ENCODE data around the gene NOSIP. TPM values are rescaled to one million over a fixed set of nuclear protein-coding genes. Genes with fewer than 3 reads are reported as not detected.
A peak's percentile ranks its signal among the peaks of the same experiment; 100 is the strongest.

Gene NOSIP
- total RNA-seq, 2 experiments from 2014 or later: 75.6 to 79.4 TPM

DNA sequence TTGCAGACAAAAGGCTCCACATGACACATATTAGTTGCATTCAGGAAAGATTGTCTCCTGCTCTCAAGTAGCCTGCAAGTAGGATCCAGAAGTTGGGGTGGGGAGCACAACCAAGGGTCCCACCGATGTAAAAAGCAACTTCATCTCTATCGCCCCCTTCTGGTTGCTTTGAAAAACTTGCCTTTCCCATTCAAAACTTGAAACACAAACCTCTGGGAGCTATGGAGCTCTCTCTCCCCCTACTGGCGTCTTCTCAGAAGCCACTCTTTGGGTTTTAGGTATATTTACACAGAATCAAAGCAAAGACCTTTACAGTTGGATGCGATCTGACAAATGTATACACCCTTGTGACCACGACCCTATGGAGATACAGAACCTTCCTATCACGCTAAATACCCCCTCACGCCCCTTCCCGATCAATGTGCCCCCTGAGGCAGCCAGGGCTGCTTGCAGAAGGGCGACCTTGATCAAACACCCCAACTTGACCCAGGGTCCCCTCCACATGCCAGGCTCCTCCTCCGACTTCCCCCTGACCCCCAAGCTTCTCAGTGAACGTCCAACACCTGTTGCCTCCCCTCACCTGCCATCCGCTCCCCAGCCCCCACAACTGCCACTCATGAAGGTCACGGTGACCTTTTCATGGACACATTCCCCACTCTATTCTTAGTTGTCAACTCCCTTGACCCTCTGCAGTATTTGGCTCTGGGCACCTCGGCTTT is 10.1 kb downstream of the NOSIP start:
- peak; percentile 66 for ATAC-seq
- TF ChIP-seq CTCF (IDR thresholded peaks at IDR 0.05): peak; percentile 100
- ChIA-PET CTCF (interaction anchor here (0.6 to 9.1 kb wide), 30 partner anchors 10 to 332 kb away, joined by 3 to 185 read pairs (median 5); partner anchors contain the start of genes FCGRT, NOSIP, PRRG2 and RCN3), POLR2A (interaction anchor here (0.6 to 4.3 kb wide), 11 partner anchors 9 to 284 kb away, joined by 3 to 47 read pairs (median 4); partner anchors contain the start of genes NOSIP and PRRG2)
- intact Hi-C loops (cut with micrococcal nuclease): loop anchor here (2.0 kb wide), 1 partner anchor 67 kb away; no protein-coding TSS in a partner anchor
- Mint-ChIP-seq H3K9me3 (no peaks in the 10 kb centered on the region), H3K36me3 (ENCODE audit: low read depth) (peaks cover 13% of the 10 kb centered on the region), H3K4me3 (no peak overlapping the region), H3K4me1 (ENCODE audit: low read depth) (peaks cover 43% of the 10 kb centered on the region), H3K27ac (peak overlapping the region; percentile 67), H3K27me3 (no peaks in the 10 kb centered on the region)
- peak; percentile 88 for DNase-seq

- H3K27ac Mint-ChIP-seq: peak overlapping the region; percentile 81
- H3K27me3 Mint-ChIP-seq: no peaks in the 10 kb centered on the region
- intact Hi-C loops (cut with micrococcal nuclease): loop anchor here (2.0 kb wide), 1 partner anchor 13 kb away; no protein-coding TSS in a partner anchor
- H3K36me3 Mint-ChIP-seq (ENCODE audit: low read depth): peaks cover 18% of the 10 kb centered on the region
- H3K4me1 Mint-ChIP-seq (ENCODE audit: low read depth): peaks cover 56% of the 10 kb centered on the region
- no peaks in the 10 kb centered on the region for H3K9me3 Mint-ChIP-seq
- ChIA-PET POLR2A (interaction anchor here (0.7 to 4.3 kb wide), 5 partner anchors 10 to 117 kb away, joined by 3 to 47 read pairs (median 3); partner anchors contain the start of genes NOSIP and PRRG2), CTCF (interaction anchor here (4.0 to 9.1 kb wide), 2 partner anchors 21 to 61 kb away, joined by 17 to 185 read pairs; no protein-coding TSS in a partner anchor)
- DNase-seq: peak; percentile 81
- peak; percentile 41 for ATAC-seq
- H3K4me3 Mint-ChIP-seq: peak overlapping the region; percentile 24
- no peak for TF ChIP-seq CTCF (IDR thresholded peaks at IDR 0.05)
Measured at GRCh38 chr19:49567861-49568441, 12.4 kb downstream of the NOSIP start.

DNA sequence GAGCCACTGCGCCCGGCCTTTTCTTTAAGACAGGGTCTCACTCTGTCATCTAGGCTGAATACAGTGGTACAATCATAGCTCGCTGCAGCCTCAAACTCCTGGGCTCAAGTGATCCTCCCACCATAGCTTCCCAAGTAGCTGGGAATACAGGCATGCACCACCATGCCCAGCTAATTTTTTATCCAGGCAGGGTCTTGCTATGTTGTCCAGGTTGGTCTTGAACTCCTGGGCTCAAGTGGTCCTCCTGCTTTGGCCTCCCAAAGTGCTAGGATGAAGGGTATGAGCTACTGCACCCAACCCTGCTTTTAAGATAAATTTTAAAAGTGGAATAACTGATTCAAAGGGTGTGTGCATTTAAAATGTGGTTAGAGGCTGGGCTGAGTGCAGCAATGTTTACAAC is 14.1 kb downstream of the NOSIP start:
- Mint-ChIP-seq H3K27ac (no peak overlapping the region), H3K4me1 (ENCODE audit: low read depth) (peaks cover 68% of the 10 kb centered on the region), H3K4me3 (no peak overlapping the region), H3K36me3 (ENCODE audit: low read depth) (peaks cover 20% of the 10 kb centered on the region), H3K9me3 (no peaks in the 10 kb centered on the region), H3K27me3 (no peaks in the 10 kb centered on the region)
- ChIA-PET POLR2A (interaction anchor here (0.7 to 4.0 kb wide), 2 partner anchors 12 to 18 kb away, joined by 3 to 31 read pairs; no protein-coding TSS in a partner anchor), CTCF (interaction anchor here (0.6 to 4.0 kb wide), 6 partner anchors 20 to 367 kb away, joined by 3 to 17 read pairs (median 4); no protein-coding TSS in a partner anchor)
- TF ChIP-seq CTCF (IDR thresholded peaks at IDR 0.05): no peak
- no peak for DNase-seq
- no peak for ATAC-seq
- intact Hi-C loops (cut with micrococcal nuclease): no loop called here

DNA sequence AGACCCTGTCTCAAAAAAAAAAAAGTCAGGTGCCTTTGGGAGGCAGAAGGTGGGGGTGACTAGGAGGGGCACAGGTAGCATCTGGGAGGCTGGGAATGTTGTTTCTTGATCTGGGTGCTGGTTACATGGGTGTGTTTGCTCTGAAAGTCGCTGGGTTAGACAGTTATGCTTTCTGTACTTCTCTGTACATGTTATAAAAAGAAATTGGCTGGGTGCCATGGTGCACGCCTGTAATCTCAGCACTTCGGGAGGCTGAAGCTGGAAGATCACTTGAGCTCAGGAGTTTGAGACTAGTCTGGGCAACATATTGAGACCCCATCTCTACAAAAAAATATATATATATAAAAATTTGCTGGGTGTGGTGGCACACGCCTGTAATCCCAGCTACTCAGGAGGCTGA is 15.1 kb downstream of the NOSIP start:
- Mint-ChIP-seq H3K4me1 (ENCODE audit: low read depth) (peaks cover 70% of the 10 kb centered on the region), H3K4me3 (no peak overlapping the region), H3K36me3 (ENCODE audit: low read depth) (peaks cover 27% of the 10 kb centered on the region), H3K27me3 (no peaks in the 10 kb centered on the region), H3K9me3 (no peaks in the 10 kb centered on the region), H3K27ac (peak overlapping the region; percentile 59)
- DNase-seq (no peak), ATAC-seq (no peak)
- TF ChIP-seq CTCF (IDR thresholded peaks at IDR 0.05): no peak
- intact Hi-C loops (cut with micrococcal nuclease): no loop called here
- ChIA-PET CTCF (interaction anchor here (0.7 to 4.0 kb wide), 6 partner anchors 14 to 62 kb away, joined by 3 to 17 read pairs (median 5); no protein-coding TSS in a partner anchor), POLR2A (interaction anchor here (0.6 to 4.0 kb wide), 7 partner anchors 11 to 79 kb away, joined by 3 to 31 read pairs (median 3); no protein-coding TSS in a partner anchor)

Measured in activated CD8-positive, alpha-beta T cell treated with anti-CD3 and anti-CD28 coated beads for 36 hours (primary cell).